ENCODE measurements around the gene CABP2. TPM values are rescaled to one million over a fixed set of nuclear protein-coding genes. Genes with fewer than 3 reads are reported as not detected.

CABP2 gene
- total RNA-seq, 4 donors from 2014 or later = not detected

GRCh38 chr11:67521924-67522323 lies 1.3 kb downstream of the CABP2 start:
- no peaks in the 10 kb centered on the region for H3K9me3 ChIP-seq
- H3K4me1 ChIP-seq = no peaks in the 10 kb centered on the region
- in situ Hi-C loops (cut with MboI; ENCODE audit: low sequenced_read_pairs in 4 of 4) = no loop called here
- TF ChIP-seq CTCF (IDR thresholded peaks at IDR 0.05 in 4 of 5, conservative IDR thresholded peaks at IDR 0.05 in 1 of 5) = no peak
- TF ChIP-seq POLR2A (IDR thresholded peaks at IDR 0.05) = no peak
- H3K27me3 ChIP-seq = peaks cover 0 to 4% (median 4%) of the 10 kb centered on the region in 3 donors
- no peaks in the 10 kb centered on the region for H3K36me3 ChIP-seq
- no peak overlapping the region for H3K4me3 ChIP-seq
- intact Hi-C loops (cut with DNase I; ENCODE audit: low total_unique reads) = no loop called here
- H3K27ac ChIP-seq = no peak overlapping the region
- DNase-seq = no peak
- no peak for ATAC-seq

GRCh38 chr11:67520856-67521824 lies 2.1 kb downstream of the CABP2 start:
- no peaks in the 10 kb centered on the region for H3K36me3 ChIP-seq
- in situ Hi-C loops (cut with MboI; ENCODE audit: low sequenced_read_pairs in 4 of 4) (no loop called here), intact Hi-C loops (cut with DNase I; ENCODE audit: low total_unique reads) (no loop called here)
- no peak overlapping the region for H3K4me3 ChIP-seq
- no peaks in the 10 kb centered on the region for H3K4me1 ChIP-seq
- DNase-seq = no peak
- no peak overlapping the region for H3K27ac ChIP-seq
- ATAC-seq = no peak
- H3K9me3 ChIP-seq = no peaks in the 10 kb centered on the region
- H3K27me3 ChIP-seq = peaks cover 0 to 4% (median 4%) of the 10 kb centered on the region in 3 donors
- no peak for TF ChIP-seq POLR2A (IDR thresholded peaks at IDR 0.05)
- no peak for TF ChIP-seq CTCF (IDR thresholded peaks at IDR 0.05 in 4 of 5, conservative IDR thresholded peaks at IDR 0.05 in 1 of 5)

DNA sequence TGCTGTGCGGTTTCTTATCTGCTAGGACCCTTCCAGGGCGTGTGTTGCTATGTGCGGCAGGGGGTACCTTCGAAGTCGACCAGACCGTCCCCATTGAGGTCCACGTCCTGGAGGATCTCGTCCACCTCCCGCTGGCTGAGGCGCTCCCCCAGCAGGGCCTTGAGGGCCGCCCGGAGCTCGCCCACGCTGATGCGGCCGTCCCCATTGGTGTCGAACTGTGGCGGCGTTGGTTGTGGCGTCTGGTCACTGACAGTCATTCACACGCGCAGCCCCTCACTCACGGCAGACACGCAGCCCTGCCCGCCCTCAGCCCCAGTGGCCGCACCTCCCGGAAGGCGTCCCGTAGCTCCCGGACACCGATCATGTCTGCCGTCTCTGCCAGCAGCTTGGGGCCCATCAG lies 3.5 kb downstream of the CABP2 start:
- in situ Hi-C loops (cut with MboI; ENCODE audit: low sequenced_read_pairs in 4 of 4) = no loop called here
- no peaks in the 10 kb centered on the region for H3K4me1 ChIP-seq
- ATAC-seq (no peak), DNase-seq (no peak)
- no peak overlapping the region for H3K27ac ChIP-seq
- intact Hi-C loops (cut with DNase I; ENCODE audit: low total_unique reads) = no loop called here
- H3K36me3 ChIP-seq = no peaks in the 10 kb centered on the region
- peaks cover 0 to 4% (median 4%) of the 10 kb centered on the region in 3 donors for H3K27me3 ChIP-seq
- no peak overlapping the region for H3K4me3 ChIP-seq
- no peak for TF ChIP-seq CTCF (IDR thresholded peaks at IDR 0.05 in 4 of 5, conservative IDR thresholded peaks at IDR 0.05 in 1 of 5)
- TF ChIP-seq POLR2A (IDR thresholded peaks at IDR 0.05) = no peak
- H3K9me3 ChIP-seq = no peaks in the 10 kb centered on the region

- in situ Hi-C loops (cut with MboI; ENCODE audit: low sequenced_read_pairs in 4 of 4) (no loop called here), intact Hi-C loops (cut with DNase I; ENCODE audit: low total_unique reads) (no loop called here)
- no peak overlapping the region for H3K4me3 ChIP-seq
- no peak overlapping the region for H3K27ac ChIP-seq
- ATAC-seq (no peak), DNase-seq (no peak)
- no peaks in the 10 kb centered on the region for H3K36me3 ChIP-seq
- TF ChIP-seq CTCF (IDR thresholded peaks at IDR 0.05 in 4 of 5, conservative IDR thresholded peaks at IDR 0.05 in 1 of 5) (no peak), POLR2A (IDR thresholded peaks at IDR 0.05) (no peak)
- H3K4me1 ChIP-seq = no peaks in the 10 kb centered on the region
- no peaks in the 10 kb centered on the region for H3K27me3 ChIP-seq
- H3K9me3 ChIP-seq = no peaks in the 10 kb centered on the region
Observed at GRCh38 chr11:67517784-67518552, 5.3 kb downstream of the CABP2 start.
